Transverse colon (tissue), 4 donors: Measurements from ENCODE around the gene ZFHX3.

Experiments
- EP300 ChIP-seq: sonication (generic); formaldehyde crosslinking; IDR thresholded peaks from one replicate; pipeline ENCODE4 v1.6.1; 2017; ENCODE audit warnings: antibody characterized with exemption, low read depth
- POLR2A ChIP-seq: fragments of 450-650 bp; IDR thresholded peaks from one replicate; pipeline ENCODE4 v1.6.1; 2016; ENCODE audit warnings: antibody characterized with exemption, mild to moderate bottlenecking, moderate library complexity
- POLR2AphosphoS5 ChIP-seq, 3 donors: sonication (generic); formaldehyde crosslinking; IDR thresholded peaks; one replicate each; pipeline ENCODE4 v1.6.1; 2016; ENCODE audit warnings: antibody characterized with exemption in 3 of 3
- TF ChIP-seq, protein P1 (sequence below), 5 experiments: fragments of 200-600 bp in 3 of 5; fragments of 450-650 bp in 2 of 5; sonication (generic) in 3 of 5; IDR thresholded peaks; 1 replicate in 2 of 5; 2 replicates in 3 of 5; pipeline ENCODE4 v1.5.1; 2016 to 2017; ENCODE audit warnings: antibody characterized with exemption in 5 of 5, inconsistent platforms in 3 of 5, mild to moderate bottlenecking in 2 of 5, moderate library complexity in 1 of 5

DNA sequence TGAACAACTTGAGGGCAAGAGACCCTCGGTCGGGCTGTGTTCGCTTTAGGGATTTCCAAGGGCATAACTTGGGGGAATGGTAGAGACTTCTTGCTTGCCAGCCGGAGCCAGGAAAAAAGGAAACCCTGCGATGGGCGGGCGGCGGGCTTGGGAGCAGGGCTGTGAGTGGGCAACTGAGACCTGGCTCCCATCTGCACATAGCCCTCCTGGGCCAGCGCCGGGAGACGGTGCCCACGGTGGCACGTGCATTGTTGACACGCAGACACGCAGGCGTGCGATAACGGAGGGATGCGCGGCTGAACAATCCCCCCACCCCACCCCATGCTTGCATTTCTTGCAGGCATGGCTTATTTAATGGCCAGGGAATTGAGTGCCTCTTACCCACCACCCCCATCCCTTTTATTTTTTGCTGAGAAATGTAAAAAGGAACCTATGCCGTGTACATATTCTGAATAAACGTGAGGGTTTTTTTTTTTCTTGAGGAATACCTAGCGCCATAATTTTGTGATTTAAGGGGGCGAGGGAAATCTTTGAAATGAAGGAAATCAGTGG lies 17.1 kb upstream of the ZFHX3 start:
- TF ChIP-seq, protein P1, sequence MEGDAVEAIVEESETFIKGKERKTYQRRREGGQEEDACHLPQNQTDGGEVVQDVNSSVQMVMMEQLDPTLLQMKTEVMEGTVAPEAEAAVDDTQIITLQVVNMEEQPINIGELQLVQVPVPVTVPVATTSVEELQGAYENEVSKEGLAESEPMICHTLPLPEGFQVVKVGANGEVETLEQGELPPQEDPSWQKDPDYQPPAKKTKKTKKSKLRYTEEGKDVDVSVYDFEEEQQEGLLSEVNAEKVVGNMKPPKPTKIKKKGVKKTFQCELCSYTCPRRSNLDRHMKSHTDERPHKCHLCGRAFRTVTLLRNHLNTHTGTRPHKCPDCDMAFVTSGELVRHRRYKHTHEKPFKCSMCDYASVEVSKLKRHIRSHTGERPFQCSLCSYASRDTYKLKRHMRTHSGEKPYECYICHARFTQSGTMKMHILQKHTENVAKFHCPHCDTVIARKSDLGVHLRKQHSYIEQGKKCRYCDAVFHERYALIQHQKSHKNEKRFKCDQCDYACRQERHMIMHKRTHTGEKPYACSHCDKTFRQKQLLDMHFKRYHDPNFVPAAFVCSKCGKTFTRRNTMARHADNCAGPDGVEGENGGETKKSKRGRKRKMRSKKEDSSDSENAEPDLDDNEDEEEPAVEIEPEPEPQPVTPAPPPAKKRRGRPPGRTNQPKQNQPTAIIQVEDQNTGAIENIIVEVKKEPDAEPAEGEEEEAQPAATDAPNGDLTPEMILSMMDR (IDR thresholded peaks at IDR 0.05): no peak
- TF ChIP-seq EP300 (no peak), POLR2A (no peak), POLR2AphosphoS5 (IDR thresholded peaks at IDR 0.05) (no peak)
